Smooth muscle cell (in vitro differentiated cells): ENCODE data around the gene IKZF1. TPM values are rescaled to one million over a fixed set of nuclear protein-coding genes. Genes with fewer than 3 reads are reported as not detected.

Source experiments
- DNase-seq: peaks from one replicate; lab custom pipeline; 2025; ENCODE audit not compliant: unreplicated experiment; lab: John Stamatoyannopoulos, UW
- H2AFZ ChIP-seq: fragments of 200-600 bp; sonication (generic); 2 replicates; pipeline ENCODE4 v1.6.0; 2016; ENCODE audit warnings: antibody characterized with exemption, low read depth, mild to moderate bottlenecking
- H3F3A ChIP-seq: fragments of 200-600 bp; sonication (generic); 2 replicates; pipeline ENCODE4 v1.6.0; 2017; ENCODE audit warnings: antibody characterized with exemption, low read depth
- H3K27ac ChIP-seq: fragments of 200-600 bp; sonication (generic); 2 replicates; pipeline ENCODE4 v1.5.1; 2016; ENCODE audit warnings: low read depth, mild to moderate bottlenecking
- H3K27me3 ChIP-seq: fragments of 200-600 bp; sonication (generic); 2 replicates; pipeline ENCODE4 v1.6.1; 2016; ENCODE audit warnings: low read depth, mild to moderate bottlenecking
- H3K36me3 ChIP-seq: fragments of 200-600 bp; sonication (generic); 2 replicates; pipeline ENCODE4 v1.5.1; 2016; ENCODE audit warnings: low read depth
- H3K4me1 ChIP-seq: fragments of 200-600 bp; sonication (generic); 2 replicates; pipeline ENCODE4 v1.5.1; 2016; ENCODE audit warnings: low read depth
- H3K4me2 ChIP-seq: fragments of 200-600 bp; sonication (generic); 2 replicates; pipeline ENCODE4 v1.6.0; 2016; ENCODE audit warnings: mild to moderate bottlenecking
- H3K4me3 ChIP-seq: fragments of 200-600 bp; sonication (generic); 2 replicates; pipeline ENCODE4 v1.5.1; 2016; ENCODE audit warnings: mild to moderate bottlenecking
- H3K79me2 ChIP-seq: fragments of 200-600 bp; sonication (generic); 2 replicates; pipeline ENCODE4 v1.6.0; 2016; ENCODE audit warnings: low read depth, mild to moderate bottlenecking
- H3K9ac ChIP-seq: fragments of 200-600 bp; sonication (generic); 2 replicates; pipeline ENCODE4 v1.6.0; 2016; ENCODE audit warnings: low read depth
- H3K9me3 ChIP-seq: fragments of 200-600 bp; sonication (generic); replicated peaks from 2 replicates; pipeline ENCODE4 v1.5.1; 2016; ENCODE audit warnings: low read depth
- H4K20me1 ChIP-seq: fragments of 200-600 bp; sonication (generic); 2 replicates; pipeline ENCODE4 v1.6.0; 2016; ENCODE audit warnings: low read depth
- WGBS: methylation state at CpG from one replicate; pipeline ENCODE4 v1.1.7; 2016; ENCODE audit warnings: low lambda C conversion rate; 5-methylcytosine and 5-hydroxymethylcytosine counted together
- polyA plus RNA-seq: library from polyadenylated mRNA; unstranded; fragments of >200 nt; fragmentation: Nextera tagmentation; extraction: Ambion mirVana; gene quantifications from 2 replicates; pipeline ENCODE4 v1.2.1, GENCODE V29; 2016
- total RNA-seq: library from RNA; depleted of rRNA; stranded (reverse); fragments of >200 nt; gene quantifications from 2 replicates; pipeline ENCODE4 v1.2.3, GENCODE V29; 2014
- TF ChIP-seq, protein P1 (sequence below): fragments of 200-600 bp; sonication (generic); IDR thresholded peaks from 2 replicates; pipeline ENCODE4 v1.5.1; 2017; ENCODE audit warnings: borderline replicate concordance, mild to moderate bottlenecking, antibody characterized with exemption; ENCODE audit not compliant: insufficient read depth, poor library complexity, severe bottlenecking

Gene IKZF1
- total and polyA plus RNA-seq, 2 experiments from 2014 or later: not detected

DNA sequence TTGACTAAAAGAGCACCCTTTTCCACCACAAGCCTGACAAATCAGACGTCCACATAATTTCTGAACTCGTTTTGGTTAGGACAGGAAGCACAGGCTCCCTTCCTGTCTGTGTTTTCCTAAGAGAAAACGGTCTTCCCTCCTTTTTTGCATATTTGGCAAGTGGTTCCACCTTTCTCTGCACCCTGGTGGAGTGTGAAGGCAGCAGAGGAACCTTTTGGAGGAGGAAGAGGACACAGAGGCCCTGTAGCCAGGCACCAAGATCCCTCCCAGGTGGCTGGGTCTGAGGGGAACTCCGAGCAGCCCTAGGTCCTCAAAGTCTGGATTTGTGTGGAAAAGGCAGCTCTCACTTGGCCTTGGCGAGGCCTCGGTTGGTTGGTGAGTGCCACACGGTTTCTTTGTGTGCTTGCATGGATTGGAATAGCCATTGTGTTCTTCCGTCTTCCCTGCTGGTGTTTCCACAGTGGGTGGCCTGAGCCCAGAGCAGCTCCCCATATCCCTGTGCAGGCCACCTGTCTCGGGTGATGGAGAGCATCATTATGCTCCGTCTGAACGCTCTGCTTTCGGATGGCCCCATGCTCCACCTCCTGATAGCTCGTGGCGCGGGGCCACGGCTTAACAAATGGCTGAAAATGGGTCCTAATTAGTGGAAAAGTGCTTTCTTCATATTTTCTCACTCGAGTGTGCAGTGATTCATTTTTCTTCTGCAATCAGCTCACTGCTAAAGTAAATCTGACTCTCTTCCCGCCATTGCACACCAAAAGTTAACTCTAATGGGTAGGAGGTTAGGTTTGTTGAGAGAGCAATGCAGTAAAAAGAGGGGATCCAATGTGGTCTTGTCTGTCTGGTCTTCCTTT is 4.2 kb downstream of the IKZF1 start:
- 86% methylated on average over 18 of the region's 18 CpGs for WGBS
- Histone ChIP-seq H4K20me1 (no peaks in the 10 kb centered on the region), H3K27ac (no peak overlapping the region), H3K27me3 (peaks cover 60% of the 10 kb centered on the region), H3K36me3 (no peaks in the 10 kb centered on the region), H3K4me1 (peaks cover 8% of the 10 kb centered on the region), H3K9me3 (no peaks in the 10 kb centered on the region), H3K4me3 (no peak overlapping the region), H3F3A (no peaks in the 10 kb centered on the region), H3K4me2 (no peak overlapping the region), H3K9ac (no peak overlapping the region), H3K79me2 (no peaks in the 10 kb centered on the region), H2AFZ (no peak overlapping the region)
- TF ChIP-seq, protein P1, sequence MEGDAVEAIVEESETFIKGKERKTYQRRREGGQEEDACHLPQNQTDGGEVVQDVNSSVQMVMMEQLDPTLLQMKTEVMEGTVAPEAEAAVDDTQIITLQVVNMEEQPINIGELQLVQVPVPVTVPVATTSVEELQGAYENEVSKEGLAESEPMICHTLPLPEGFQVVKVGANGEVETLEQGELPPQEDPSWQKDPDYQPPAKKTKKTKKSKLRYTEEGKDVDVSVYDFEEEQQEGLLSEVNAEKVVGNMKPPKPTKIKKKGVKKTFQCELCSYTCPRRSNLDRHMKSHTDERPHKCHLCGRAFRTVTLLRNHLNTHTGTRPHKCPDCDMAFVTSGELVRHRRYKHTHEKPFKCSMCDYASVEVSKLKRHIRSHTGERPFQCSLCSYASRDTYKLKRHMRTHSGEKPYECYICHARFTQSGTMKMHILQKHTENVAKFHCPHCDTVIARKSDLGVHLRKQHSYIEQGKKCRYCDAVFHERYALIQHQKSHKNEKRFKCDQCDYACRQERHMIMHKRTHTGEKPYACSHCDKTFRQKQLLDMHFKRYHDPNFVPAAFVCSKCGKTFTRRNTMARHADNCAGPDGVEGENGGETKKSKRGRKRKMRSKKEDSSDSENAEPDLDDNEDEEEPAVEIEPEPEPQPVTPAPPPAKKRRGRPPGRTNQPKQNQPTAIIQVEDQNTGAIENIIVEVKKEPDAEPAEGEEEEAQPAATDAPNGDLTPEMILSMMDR: no peak
- DNase-seq: no peak

DNA sequence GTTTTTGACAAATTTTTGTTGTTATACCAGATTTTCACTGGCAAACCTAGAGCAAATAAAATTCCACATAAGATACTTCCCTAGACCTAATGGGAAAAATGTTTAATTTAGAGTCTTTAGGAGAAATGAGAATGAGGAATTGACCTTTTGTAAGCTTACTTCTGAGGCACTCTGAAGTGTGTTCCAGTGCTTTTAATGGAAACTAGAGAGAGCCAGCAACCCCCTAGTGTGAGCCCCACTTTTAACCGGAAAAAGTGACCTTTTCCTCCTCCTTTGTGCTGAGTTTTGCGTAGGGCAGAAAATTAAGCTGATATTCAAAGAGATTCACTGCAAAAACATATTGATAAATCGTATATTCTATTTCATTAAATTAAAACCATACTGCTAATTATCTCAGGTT is 5.2 kb downstream of the IKZF1 start:
- Histone ChIP-seq H3K27ac (no peak overlapping the region), H3K4me1 (peaks cover 6% of the 10 kb centered on the region), H3K9me3 (no peaks in the 10 kb centered on the region), H3K36me3 (no peaks in the 10 kb centered on the region), H3K79me2 (no peaks in the 10 kb centered on the region), H3K4me2 (no peak overlapping the region), H3K9ac (no peak overlapping the region), H3K27me3 (peaks cover 52% of the 10 kb centered on the region), H3F3A (no peaks in the 10 kb centered on the region), H3K4me3 (no peak overlapping the region), H2AFZ (no peak overlapping the region), H4K20me1 (no peaks in the 10 kb centered on the region)
- 94% methylated on average over 3 of the region's 3 CpGs for WGBS
- no peak for DNase-seq
- TF ChIP-seq, protein P1: no peak

DNA sequence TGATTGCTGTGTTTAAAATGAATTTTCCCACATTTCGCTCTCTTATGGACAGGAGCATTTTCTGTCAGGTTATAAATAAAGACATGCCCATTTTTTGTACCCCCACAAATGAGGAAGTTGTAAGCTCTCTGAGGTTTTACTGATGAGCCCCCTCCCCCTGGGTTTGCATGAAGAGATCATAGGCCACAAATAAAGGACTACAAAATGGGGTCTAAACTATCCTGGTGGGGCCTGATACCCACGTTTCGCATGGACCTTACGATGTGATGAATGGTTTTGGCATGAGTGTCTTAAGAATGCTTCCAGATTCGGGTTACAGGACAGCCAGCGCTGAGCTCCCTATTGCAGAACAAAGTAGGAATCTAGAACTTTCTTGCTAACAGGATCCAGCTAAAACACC is 5.8 kb downstream of the IKZF1 start:
- TF ChIP-seq, protein P1: no peak
- Histone ChIP-seq H2AFZ (no peak overlapping the region), H3K4me2 (no peak overlapping the region), H3K4me1 (peaks cover 4% of the 10 kb centered on the region), H3K27ac (no peak overlapping the region), H3K27me3 (peaks cover 46% of the 10 kb centered on the region), H3K36me3 (no peaks in the 10 kb centered on the region), H3K79me2 (no peaks in the 10 kb centered on the region), H3K9ac (no peak overlapping the region), H3K9me3 (no peaks in the 10 kb centered on the region), H3K4me3 (no peak overlapping the region), H3F3A (no peaks in the 10 kb centered on the region), H4K20me1 (no peaks in the 10 kb centered on the region)
- WGBS: 85% methylated on average over 6 of the region's 6 CpGs
- DNase-seq: no peak

DNA sequence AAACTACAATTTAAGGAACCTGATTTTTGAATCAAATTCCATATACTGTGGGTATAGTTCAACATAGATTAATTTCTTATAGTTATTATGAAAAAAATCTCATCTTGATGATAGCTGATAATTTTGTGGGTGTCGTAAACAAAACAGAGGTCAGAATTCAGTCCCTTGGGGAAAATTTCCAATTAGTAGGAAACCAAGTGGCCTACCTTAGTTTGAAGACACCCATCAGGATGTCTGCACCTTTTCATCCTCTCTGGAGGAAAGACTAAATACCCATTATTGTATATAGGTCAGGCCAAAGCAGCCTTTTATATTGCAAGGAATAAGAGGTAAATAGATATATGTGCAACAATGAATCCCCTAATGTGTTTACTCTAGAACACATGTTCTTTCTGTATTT is 6.4 kb downstream of the IKZF1 start:
- Histone ChIP-seq H3K79me2 (no peaks in the 10 kb centered on the region), H3K4me1 (peaks cover 4% of the 10 kb centered on the region), H3F3A (no peaks in the 10 kb centered on the region), H3K27me3 (peaks cover 40% of the 10 kb centered on the region), H3K9me3 (no peaks in the 10 kb centered on the region), H3K4me3 (no peak overlapping the region), H3K27ac (no peak overlapping the region), H3K9ac (no peak overlapping the region), H3K36me3 (no peaks in the 10 kb centered on the region), H4K20me1 (no peaks in the 10 kb centered on the region), H3K4me2 (no peak overlapping the region), H2AFZ (no peak overlapping the region)
- TF ChIP-seq, protein P1: no peak
- DNase-seq: no peak
- WGBS: 100% methylated on average over 1 of the region's 1 CpG
